Epithelial cell of esophagus (primary cell): ENCODE data around the gene TAC4.

Experiments
- DNase-seq: peaks from one replicate; pipeline ENCODE4 v3.0.0; 2010; ENCODE audit warnings: low read depth
- H3K4me3 ChIP-seq: 2 replicates; pipeline ENCODE4 v1.5.1; 2011; ENCODE audit warnings: mild to moderate bottlenecking, low read length, control low read depth
- TF ChIP-seq, protein P1 (sequence below): IDR thresholded peaks from 2 replicates; pipeline ENCODE4 v1.5.1; 2011; ENCODE audit warnings: low read depth, mild to moderate bottlenecking, low read length, control low read depth, inconsistent platforms; ENCODE audit not compliant: insufficient read depth; ENCODE audit errors: missing control alignments

The TAC4 gene

DNA sequence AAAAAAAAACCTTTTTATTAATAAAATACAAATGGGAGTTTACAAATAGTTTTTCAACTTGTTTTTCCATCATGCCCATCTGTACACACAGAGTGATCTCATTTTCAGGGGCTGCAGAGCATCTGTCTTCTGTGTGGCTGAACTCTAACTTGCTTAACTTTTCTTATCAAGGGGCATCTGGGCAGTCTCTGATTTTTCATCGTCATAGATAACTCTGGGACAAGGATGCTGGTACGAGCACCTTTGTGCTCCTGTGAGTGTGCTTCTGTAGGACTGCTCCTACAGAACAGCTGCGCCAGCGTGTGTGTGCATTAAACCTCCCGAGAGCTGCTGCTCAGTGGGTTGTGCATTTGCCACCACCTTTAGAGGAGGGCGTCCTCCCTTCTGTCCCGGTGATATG lies 34.6 kb upstream of the TAC4 start:
- TF ChIP-seq, protein P1, sequence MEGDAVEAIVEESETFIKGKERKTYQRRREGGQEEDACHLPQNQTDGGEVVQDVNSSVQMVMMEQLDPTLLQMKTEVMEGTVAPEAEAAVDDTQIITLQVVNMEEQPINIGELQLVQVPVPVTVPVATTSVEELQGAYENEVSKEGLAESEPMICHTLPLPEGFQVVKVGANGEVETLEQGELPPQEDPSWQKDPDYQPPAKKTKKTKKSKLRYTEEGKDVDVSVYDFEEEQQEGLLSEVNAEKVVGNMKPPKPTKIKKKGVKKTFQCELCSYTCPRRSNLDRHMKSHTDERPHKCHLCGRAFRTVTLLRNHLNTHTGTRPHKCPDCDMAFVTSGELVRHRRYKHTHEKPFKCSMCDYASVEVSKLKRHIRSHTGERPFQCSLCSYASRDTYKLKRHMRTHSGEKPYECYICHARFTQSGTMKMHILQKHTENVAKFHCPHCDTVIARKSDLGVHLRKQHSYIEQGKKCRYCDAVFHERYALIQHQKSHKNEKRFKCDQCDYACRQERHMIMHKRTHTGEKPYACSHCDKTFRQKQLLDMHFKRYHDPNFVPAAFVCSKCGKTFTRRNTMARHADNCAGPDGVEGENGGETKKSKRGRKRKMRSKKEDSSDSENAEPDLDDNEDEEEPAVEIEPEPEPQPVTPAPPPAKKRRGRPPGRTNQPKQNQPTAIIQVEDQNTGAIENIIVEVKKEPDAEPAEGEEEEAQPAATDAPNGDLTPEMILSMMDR, result no peak
- DNase-seq, result no peak
- no peak overlapping the region for H3K4me3 ChIP-seq

DNA sequence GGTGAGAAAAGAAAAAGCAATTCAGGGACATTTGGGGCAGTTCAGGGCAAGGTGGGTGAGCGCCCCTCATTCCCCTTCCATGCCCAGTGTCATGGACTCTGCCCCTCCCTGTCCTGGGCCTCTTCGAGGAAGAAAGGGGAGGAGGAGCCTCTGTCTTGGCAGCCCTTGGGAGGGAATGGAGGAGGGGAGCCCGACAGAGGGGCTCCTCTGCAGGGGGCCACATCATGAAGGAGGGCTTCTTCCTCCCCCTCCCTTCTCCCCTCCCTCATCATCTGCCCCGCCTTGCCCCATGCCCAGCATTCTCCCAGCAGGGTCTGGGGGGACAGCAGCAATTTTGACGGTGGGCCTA lies 33.2 kb upstream of the TAC4 start:
- TF ChIP-seq, protein P1, result no peak
- no peak overlapping the region for H3K4me3 ChIP-seq
- no peak for DNase-seq

DNA sequence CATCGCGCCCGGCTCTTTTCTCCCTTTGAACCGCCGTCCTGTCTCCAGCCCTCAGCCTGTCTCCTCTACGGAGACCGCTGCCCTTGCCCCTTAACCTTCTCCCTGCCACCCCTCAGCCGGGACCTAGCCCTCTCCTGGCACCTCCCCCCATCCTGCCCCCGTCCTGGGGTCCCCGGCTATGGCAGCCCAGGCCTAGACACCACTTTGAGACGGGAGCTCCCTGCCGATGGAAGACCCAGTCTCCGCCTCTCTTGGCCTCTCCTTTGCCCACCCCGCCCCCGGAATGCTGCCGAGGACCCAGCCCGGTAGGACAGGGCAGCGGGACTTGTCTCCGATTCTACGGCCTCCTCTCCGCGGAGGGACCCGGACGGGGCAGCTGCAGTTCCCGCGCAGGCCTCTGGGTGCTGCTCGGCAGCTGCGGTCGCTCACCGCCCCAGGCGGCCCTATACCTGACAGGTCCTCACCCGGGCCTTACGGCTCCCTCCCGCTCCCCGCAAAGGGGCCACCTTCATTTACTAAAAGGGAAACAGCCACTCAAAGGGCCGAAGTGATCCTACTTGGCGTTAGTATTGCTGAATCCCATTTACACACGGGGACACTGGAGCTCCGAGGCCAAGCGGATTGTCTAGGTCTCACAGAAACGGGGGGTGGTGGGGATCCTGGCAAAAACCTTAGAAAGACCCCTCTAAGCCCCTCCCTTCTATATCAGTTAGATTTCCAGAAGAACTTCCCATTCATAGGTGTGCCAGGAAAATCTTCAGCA lies 32.6 kb upstream of the TAC4 start:
- peak; percentile 75 for DNase-seq
- TF ChIP-seq, protein P1, result peak; percentile 93
- no peak overlapping the region for H3K4me3 ChIP-seq

DNA sequence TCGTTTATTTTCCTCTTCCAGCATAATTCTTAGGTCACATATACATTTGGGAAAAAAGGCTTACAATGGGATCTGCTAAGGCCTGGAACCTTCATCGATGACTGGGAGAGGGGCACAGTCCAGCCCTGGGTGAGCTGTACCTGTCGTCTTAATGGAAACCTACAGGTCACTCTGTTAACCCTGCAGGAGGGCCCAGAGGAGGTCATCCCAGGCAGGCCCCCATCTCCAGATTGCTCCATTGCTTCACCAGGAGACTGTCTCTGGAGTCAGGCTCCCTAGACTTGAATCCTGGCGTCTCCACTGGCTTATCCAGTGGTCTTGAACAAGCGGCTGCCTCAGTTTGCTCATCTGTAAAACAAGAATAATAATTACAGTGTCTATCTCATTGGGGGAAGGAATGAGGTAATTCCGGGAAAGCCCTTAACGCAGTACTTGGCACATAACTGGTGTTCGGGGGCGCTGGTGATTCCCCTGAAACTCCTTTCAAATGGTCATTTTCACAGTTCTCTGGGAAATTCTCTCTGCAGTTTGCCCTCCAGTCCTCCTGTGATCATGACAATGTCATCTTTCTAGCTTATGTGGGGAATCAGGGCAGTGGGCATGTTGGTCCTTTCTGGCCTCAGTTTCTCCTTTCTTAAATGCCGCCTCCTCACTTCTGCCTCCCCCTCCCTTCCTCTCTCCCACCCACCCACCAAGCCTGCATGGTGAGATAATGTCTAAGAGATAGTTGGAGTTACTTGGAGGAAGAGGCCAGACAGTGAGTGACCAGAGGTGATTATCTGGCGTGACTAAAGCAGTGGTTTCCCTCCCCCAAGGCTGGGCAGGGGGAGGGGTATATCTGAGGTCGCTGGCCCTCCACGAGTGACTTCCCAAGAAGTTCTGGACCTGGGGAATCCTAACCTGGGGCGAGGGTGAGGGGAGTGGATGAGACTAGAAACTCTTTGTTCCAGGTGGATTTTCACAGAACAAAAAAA lies 31.3 kb upstream of the TAC4 start:
- DNase-seq, result no peak
- H3K4me3 ChIP-seq, result no peak overlapping the region
- TF ChIP-seq, protein P1, result no peak

DNA sequence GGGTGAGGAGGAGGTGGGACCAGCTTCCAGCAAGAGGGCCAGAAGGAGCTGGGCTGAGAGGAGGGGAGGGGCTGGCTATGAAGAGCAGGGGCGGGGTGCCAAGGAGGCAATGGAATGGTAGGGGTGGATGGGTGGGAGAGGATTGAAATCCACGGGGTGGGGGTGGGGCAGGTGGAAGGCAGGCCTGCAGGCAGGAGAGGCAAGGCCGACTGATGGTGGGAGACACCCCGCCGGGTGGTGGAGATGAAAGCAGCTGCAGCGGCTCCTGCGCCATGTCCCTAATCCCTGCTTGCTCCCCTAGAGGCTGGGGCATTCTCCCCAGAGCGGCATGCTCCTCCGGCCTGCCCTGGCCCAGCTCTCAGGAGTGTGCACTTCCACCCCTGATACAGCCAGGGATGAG lies 27.8 kb upstream of the TAC4 start:
- DNase-seq, result no peak
- TF ChIP-seq, protein P1, result no peak
- no peak overlapping the region for H3K4me3 ChIP-seq

DNA sequence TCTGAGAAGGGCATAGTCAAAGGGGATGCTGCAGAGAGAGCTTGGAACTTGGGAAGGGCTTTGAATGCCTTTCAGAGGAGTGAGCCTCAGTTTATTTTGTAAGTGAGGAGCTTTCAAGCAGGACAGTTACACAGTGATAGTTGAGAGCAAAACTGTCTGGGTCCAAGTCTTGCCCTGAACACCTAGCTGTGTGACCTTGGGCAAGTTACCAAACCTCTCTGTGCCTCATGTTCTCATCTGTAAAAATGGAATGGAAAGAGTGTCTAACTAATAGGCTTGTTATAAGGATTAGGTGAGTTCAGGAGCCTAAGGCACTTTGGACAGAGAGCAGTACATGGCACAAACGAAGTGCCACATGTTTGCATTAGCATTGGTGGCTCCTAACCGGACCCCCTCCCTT lies 27.0 kb upstream of the TAC4 start:
- no peak overlapping the region for H3K4me3 ChIP-seq
- DNase-seq, result no peak
- TF ChIP-seq, protein P1, result no peak

DNA sequence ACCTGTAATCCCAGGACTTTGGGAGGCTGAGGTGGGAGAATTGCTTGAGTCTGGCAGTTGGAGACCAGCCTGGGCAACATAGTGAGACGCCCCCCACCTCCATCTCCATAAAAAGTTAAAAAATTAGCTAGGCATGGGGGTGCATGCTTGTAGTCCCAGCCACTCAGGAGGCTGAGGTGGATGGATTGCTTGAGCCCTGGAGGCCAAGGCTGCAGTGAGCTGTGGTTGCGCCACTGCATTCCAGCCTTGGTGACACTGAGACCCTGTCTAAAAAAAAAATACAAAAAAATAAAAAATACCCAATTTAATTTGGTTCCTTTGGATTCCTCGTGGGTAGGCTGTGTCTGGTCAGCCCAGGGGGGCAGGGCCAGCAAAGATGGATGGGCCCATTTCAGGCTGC lies 26.1 kb upstream of the TAC4 start:
- H3K4me3 ChIP-seq, result no peak overlapping the region
- no peak for DNase-seq
- TF ChIP-seq, protein P1, result no peak
